Measurements from ENCODE around the gene SYNE2. TPM values are rescaled to one million over a fixed set of nuclear protein-coding genes. Genes with fewer than 3 reads are reported as not detected.

The SYNE2 gene
- total and polyA plus RNA-seq, 2 donors (not counting 1 experiment from before 2014, with no cell fraction given) = 3.1 to 15.4 TPM

DNA sequence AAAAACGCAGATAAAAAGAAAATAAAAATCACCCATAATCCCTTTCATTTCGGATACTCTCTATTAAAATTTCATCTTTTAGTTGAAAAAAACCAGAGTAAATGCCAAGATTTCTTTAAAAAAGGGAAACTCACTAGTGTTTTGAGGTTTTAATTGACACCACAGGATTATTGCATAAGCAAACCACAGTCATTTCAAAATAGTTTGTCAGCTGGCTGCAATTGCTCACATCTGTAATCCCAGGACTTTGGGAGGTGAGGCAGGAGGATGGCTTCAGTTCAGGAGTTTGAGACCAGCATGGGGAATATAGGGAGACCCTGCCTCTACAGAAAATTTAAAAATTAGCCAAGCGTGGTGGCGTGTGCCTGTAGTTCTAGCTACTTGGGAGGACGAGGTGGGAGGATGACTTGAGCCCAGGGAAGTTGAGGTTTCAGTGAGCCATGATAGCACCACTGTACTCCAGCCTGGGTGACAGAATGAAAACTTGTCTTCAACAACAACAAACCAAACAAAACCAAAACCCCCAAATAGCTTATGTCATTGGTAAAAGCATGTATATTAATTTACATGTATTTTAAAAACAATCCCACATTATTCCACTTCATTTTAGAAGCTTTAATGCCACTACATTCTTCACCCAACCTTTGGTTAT, 48.8 kb downstream of the SYNE2 start:
- no peaks in the 10 kb centered on the region for H3K79me2 ChIP-seq (ENCODE audit: control insufficient read depth, insufficient read depth, low read length)
- no peaks in the 10 kb centered on the region for H3K9me3 ChIP-seq (ENCODE audit: control insufficient read depth, insufficient read depth, low read depth, low read length)
- H3K9ac ChIP-seq (ENCODE audit: insufficient read depth, low read length) = no peak overlapping the region
- H4K20me1 ChIP-seq (ENCODE audit: control insufficient read depth, extremely low read depth, insufficient read depth, low read length) = no peaks in the 10 kb centered on the region
- H3K4me2 ChIP-seq (ENCODE audit: extremely low read depth, insufficient read depth, low read length) = no peak overlapping the region
- no peak overlapping the region for H2AFZ ChIP-seq (ENCODE audit: low read length)
- H3K36me3 ChIP-seq (ENCODE audit: control insufficient read depth, insufficient read depth, low read length) = no peaks in the 10 kb centered on the region
- DNase-seq (ENCODE audit: low read depth in 2 of 2) = peak; percentile 61 to 90
- H3K4me1 ChIP-seq (ENCODE audit: control insufficient read depth, extremely low read depth, insufficient read depth, low read length) = peaks cover 10% of the 10 kb centered on the region
- TF ChIP-seq, protein P1, sequence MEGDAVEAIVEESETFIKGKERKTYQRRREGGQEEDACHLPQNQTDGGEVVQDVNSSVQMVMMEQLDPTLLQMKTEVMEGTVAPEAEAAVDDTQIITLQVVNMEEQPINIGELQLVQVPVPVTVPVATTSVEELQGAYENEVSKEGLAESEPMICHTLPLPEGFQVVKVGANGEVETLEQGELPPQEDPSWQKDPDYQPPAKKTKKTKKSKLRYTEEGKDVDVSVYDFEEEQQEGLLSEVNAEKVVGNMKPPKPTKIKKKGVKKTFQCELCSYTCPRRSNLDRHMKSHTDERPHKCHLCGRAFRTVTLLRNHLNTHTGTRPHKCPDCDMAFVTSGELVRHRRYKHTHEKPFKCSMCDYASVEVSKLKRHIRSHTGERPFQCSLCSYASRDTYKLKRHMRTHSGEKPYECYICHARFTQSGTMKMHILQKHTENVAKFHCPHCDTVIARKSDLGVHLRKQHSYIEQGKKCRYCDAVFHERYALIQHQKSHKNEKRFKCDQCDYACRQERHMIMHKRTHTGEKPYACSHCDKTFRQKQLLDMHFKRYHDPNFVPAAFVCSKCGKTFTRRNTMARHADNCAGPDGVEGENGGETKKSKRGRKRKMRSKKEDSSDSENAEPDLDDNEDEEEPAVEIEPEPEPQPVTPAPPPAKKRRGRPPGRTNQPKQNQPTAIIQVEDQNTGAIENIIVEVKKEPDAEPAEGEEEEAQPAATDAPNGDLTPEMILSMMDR (conservative IDR thresholded peaks at IDR 0.05 in 1 of 2, IDR thresholded peaks at IDR 0.05 in 1 of 2; ENCODE audit: low read depth in 1 of 2, low read length in 2 of 2) = no peak
- no peak for TF ChIP-seq EZH2 (IDR thresholded peaks at IDR 0.05; ENCODE audit: low read length, missing control alignments)
- no peak overlapping the region for H3K27ac ChIP-seq (ENCODE audit: insufficient read depth, low read length)
- H3K4me3 ChIP-seq (replicated peaks in 1 of 4; ENCODE audit: control extremely low read depth in 1 of 4, insufficient read depth in 1 of 4, low read depth in 3 of 4, low read length in 4 of 4) = no peak overlapping the region
- H3K27me3 ChIP-seq (ENCODE audit: control insufficient read depth, insufficient read depth, low read length) = no peaks in the 10 kb centered on the region

DNA sequence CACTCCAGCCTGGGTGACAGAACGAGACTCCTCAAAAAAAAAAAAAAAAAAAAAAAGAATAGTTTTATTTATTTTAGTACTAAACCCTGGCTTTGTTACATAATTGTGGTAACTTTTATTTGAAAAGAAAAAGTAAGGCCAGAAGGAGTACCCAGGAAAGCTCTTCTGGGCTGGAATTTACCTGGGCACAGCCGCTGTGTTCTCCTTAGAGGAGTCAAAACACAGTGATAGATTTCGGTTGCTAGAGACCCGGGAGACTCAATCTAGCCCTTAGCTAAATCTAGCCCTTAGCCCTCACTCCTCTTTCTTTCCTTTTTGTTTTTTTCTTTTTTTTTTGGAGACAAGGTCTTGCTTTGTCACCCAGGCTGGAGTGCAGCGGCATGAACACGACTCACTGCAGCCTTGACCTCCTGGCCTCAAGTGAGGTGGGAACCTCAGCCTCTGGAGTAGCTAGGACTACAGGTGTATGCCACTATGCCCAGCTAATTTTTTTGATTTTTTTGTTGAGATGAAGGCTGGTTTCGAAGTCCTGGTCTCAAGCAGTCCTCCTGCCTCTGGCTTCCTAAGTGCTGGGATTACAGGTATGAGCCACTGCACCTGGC, 49.7 kb downstream of the SYNE2 start:
- no peaks in the 10 kb centered on the region for H3K9me3 ChIP-seq (ENCODE audit: control insufficient read depth, insufficient read depth, low read depth, low read length)

DNA sequence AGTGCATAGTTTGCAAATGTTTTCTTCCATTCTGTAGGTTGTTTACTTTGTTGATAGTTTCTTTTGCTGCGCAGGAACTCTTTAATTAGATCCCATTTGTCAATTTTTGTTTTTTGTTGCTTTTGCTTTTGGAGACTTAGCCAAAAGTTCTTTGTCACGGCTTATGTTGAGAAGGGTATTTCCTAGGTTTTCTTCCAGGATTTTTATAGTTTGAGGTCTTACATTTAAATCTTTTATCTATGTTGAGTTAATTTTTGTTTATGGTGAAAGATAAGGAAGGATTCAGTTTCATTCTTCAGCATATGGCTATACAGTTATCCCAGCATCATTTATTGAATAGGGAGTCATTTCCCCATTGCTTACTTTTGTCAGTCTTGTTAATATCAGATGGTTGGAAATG, 51.9 kb downstream of the SYNE2 start:
- H3K4me3 ChIP-seq (replicated peaks in 1 of 4; ENCODE audit: control extremely low read depth in 1 of 4, insufficient read depth in 1 of 4, low read depth in 3 of 4, low read length in 4 of 4) = no peak overlapping the region
- H4K20me1 ChIP-seq (ENCODE audit: control insufficient read depth, extremely low read depth, insufficient read depth, low read length) = no peaks in the 10 kb centered on the region
- H3K79me2 ChIP-seq (ENCODE audit: control insufficient read depth, insufficient read depth, low read length) = no peaks in the 10 kb centered on the region
- DNase-seq (ENCODE audit: low read depth in 2 of 2) = no peak
- no peak overlapping the region for H2AFZ ChIP-seq (ENCODE audit: low read length)
- no peak overlapping the region for H3K9ac ChIP-seq (ENCODE audit: insufficient read depth, low read length)
- H3K4me1 ChIP-seq (ENCODE audit: control insufficient read depth, extremely low read depth, insufficient read depth, low read length) = no peaks in the 10 kb centered on the region
- H3K27me3 ChIP-seq (ENCODE audit: control insufficient read depth, insufficient read depth, low read length) = no peaks in the 10 kb centered on the region
- TF ChIP-seq, protein P1 (conservative IDR thresholded peaks at IDR 0.05 in 1 of 2, IDR thresholded peaks at IDR 0.05 in 1 of 2; ENCODE audit: low read depth in 1 of 2, low read length in 2 of 2) = no peak
- TF ChIP-seq EZH2 (IDR thresholded peaks at IDR 0.05; ENCODE audit: low read length, missing control alignments) = no peak
- H3K9me3 ChIP-seq (ENCODE audit: control insufficient read depth, insufficient read depth, low read depth, low read length) = no peaks in the 10 kb centered on the region
- H3K27ac ChIP-seq (ENCODE audit: insufficient read depth, low read length) = no peak overlapping the region
- H3K36me3 ChIP-seq (ENCODE audit: control insufficient read depth, insufficient read depth, low read length) = no peaks in the 10 kb centered on the region
- no peak overlapping the region for H3K4me2 ChIP-seq (ENCODE audit: extremely low read depth, insufficient read depth, low read length)

More for the DNA sequence above, 49.7 kb downstream of the SYNE2 start:
- Histone ChIP-seq H3K27me3 (ENCODE audit: control insufficient read depth, insufficient read depth, low read length) (no peaks in the 10 kb centered on the region), H3K4me2 (ENCODE audit: extremely low read depth, insufficient read depth, low read length) (no peak overlapping the region), H3K9ac (ENCODE audit: insufficient read depth, low read length) (no peak overlapping the region), H3K27ac (ENCODE audit: insufficient read depth, low read length) (no peak overlapping the region), H3K79me2 (ENCODE audit: control insufficient read depth, insufficient read depth, low read length) (no peaks in the 10 kb centered on the region), H3K4me1 (ENCODE audit: control insufficient read depth, extremely low read depth, insufficient read depth, low read length) (peaks cover 4% of the 10 kb centered on the region), H3K36me3 (ENCODE audit: control insufficient read depth, insufficient read depth, low read length) (no peaks in the 10 kb centered on the region), H4K20me1 (ENCODE audit: control insufficient read depth, extremely low read depth, insufficient read depth, low read length) (no peaks in the 10 kb centered on the region), H3K4me3 (replicated peaks in 1 of 4; ENCODE audit: control extremely low read depth in 1 of 4, insufficient read depth in 1 of 4, low read depth in 3 of 4, low read length in 4 of 4) (no peak overlapping the region), H2AFZ (ENCODE audit: low read length) (no peak overlapping the region)
- no peak for TF ChIP-seq EZH2 (IDR thresholded peaks at IDR 0.05; ENCODE audit: low read length, missing control alignments)
- TF ChIP-seq, protein P1 (conservative IDR thresholded peaks at IDR 0.05 in 1 of 2, IDR thresholded peaks at IDR 0.05 in 1 of 2; ENCODE audit: low read depth in 1 of 2, low read length in 2 of 2) = no peak
- no peak for DNase-seq (ENCODE audit: low read depth in 2 of 2)

All from fibroblast of lung (primary cell).